ENCODE measurements around the gene HOXC12.

The HOXC12 gene

GRCh38 chr12:53950789-53951576, 3.7 kb upstream of the HOXC12 start:
- Histone ChIP-seq H3K27ac (ENCODE audit: poor library complexity, severe bottlenecking) (no peak overlapping the region), H3K27me3 (ENCODE audit: insufficient read depth, poor library complexity, severe bottlenecking) (peaks cover 86% of the 10 kb centered on the region), H3K4me3 (ENCODE audit: severe bottlenecking) (no peak overlapping the region), H3K4me1 (ENCODE audit: insufficient read depth, poor library complexity, severe bottlenecking) (no peaks in the 10 kb centered on the region), H3K36me3 (ENCODE audit: low read depth) (no peaks in the 10 kb centered on the region), H3K9me3 (ENCODE audit: severe bottlenecking) (no peaks in the 10 kb centered on the region)
- peak; percentile 56 for DNase-seq (ENCODE audit: low spot score)
- ATAC-seq (ENCODE audit: low read depth), result no peak
- TF ChIP-seq CTCF (IDR thresholded peaks at IDR 0.05; ENCODE audit: poor library complexity, severe bottlenecking), result no peak

GRCh38 chr12:53951577-53952334, 2.9 kb upstream of the HOXC12 start:
- peaks cover 87% of the 10 kb centered on the region for H3K27me3 ChIP-seq (ENCODE audit: insufficient read depth, poor library complexity, severe bottlenecking)
- no peaks in the 10 kb centered on the region for H3K9me3 ChIP-seq (ENCODE audit: severe bottlenecking)
- ATAC-seq (ENCODE audit: low read depth) (no peak), DNase-seq (ENCODE audit: low spot score) (peak; percentile 36)
- H3K4me1 ChIP-seq (ENCODE audit: insufficient read depth, poor library complexity, severe bottlenecking), result no peaks in the 10 kb centered on the region
- H3K4me3 ChIP-seq (ENCODE audit: severe bottlenecking), result no peak overlapping the region
- TF ChIP-seq CTCF (IDR thresholded peaks at IDR 0.05; ENCODE audit: poor library complexity, severe bottlenecking), result no peak
- no peaks in the 10 kb centered on the region for H3K36me3 ChIP-seq (ENCODE audit: low read depth)
- no peak overlapping the region for H3K27ac ChIP-seq (ENCODE audit: poor library complexity, severe bottlenecking)

- H3K27ac ChIP-seq (ENCODE audit: poor library complexity, severe bottlenecking), result no peak overlapping the region
- H3K4me1 ChIP-seq (ENCODE audit: insufficient read depth, poor library complexity, severe bottlenecking), result no peaks in the 10 kb centered on the region
- ATAC-seq (ENCODE audit: low read depth) (no peak), DNase-seq (ENCODE audit: low spot score) (peak; percentile 19)
- H3K4me3 ChIP-seq (ENCODE audit: severe bottlenecking), result no peak overlapping the region
- TF ChIP-seq CTCF (IDR thresholded peaks at IDR 0.05; ENCODE audit: poor library complexity, severe bottlenecking), result no peak
- H3K27me3 ChIP-seq (ENCODE audit: insufficient read depth, poor library complexity, severe bottlenecking), result peaks cover 91% of the 10 kb centered on the region
- H3K36me3 ChIP-seq (ENCODE audit: low read depth), result no peaks in the 10 kb centered on the region
- no peaks in the 10 kb centered on the region for H3K9me3 ChIP-seq (ENCODE audit: severe bottlenecking)
These were observed 2.4 kb upstream of the HOXC12 start for GRCh38 chr12:53952335-53952694.

- peaks cover 97% of the 10 kb centered on the region for H3K27me3 ChIP-seq (ENCODE audit: insufficient read depth, poor library complexity, severe bottlenecking)
- no peak for TF ChIP-seq CTCF (IDR thresholded peaks at IDR 0.05; ENCODE audit: poor library complexity, severe bottlenecking)
- no peaks in the 10 kb centered on the region for H3K9me3 ChIP-seq (ENCODE audit: severe bottlenecking)
- H3K27ac ChIP-seq (ENCODE audit: poor library complexity, severe bottlenecking), result no peak overlapping the region
- no peaks in the 10 kb centered on the region for H3K4me1 ChIP-seq (ENCODE audit: insufficient read depth, poor library complexity, severe bottlenecking)
- no peak overlapping the region for H3K4me3 ChIP-seq (ENCODE audit: severe bottlenecking)
- no peaks in the 10 kb centered on the region for H3K36me3 ChIP-seq (ENCODE audit: low read depth)
- peak; percentile 45 for ATAC-seq (ENCODE audit: low read depth)
- peak; percentile 51 for DNase-seq (ENCODE audit: low spot score)
These were observed 1.6 kb upstream of the HOXC12 start for GRCh38 chr12:53952871-53953734.
